Body of pancreas (tissue), 4 donors: ENCODE data around the gene CTNNAL1.

Source experiments
- POLR2A ChIP-seq, 3 donors: fragments of 450-650 bp; IDR thresholded peaks; one replicate each; pipeline ENCODE4 v1.6.1; 2016; ENCODE audit warnings: antibody characterized with exemption in 3 of 3, mild to moderate bottlenecking in 2 of 3
- TF ChIP-seq, protein P1 (sequence below), 7 experiments: fragments of 450-650 bp in 4 of 7; fragments of 200-600 bp in 3 of 7; sonication (generic) in 3 of 7; IDR thresholded peaks; one replicate each; pipeline ENCODE4 v1.5.1; 2016 to 2019; ENCODE audit warnings: antibody characterized with exemption in 7 of 7

DNA sequence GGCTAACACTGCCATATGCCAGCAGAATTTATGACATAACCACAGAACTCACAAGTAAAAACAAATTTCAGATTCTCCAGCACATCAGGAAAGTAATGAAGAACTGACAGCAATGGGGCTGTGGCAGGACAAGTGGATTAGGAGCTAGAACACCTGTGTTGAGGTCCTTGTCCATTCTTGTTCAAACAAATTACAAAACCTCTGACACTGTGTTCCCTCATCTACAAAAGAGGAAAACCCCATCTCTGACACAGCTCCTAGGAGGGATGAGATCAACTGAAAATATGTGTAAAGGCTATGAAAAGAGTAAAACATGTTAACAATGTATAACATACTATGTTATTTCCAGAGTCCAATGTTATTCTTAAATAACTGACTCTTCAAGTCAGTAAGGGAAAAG is 102.9 kb downstream of the CTNNAL1 start:
- TF ChIP-seq, protein P1, sequence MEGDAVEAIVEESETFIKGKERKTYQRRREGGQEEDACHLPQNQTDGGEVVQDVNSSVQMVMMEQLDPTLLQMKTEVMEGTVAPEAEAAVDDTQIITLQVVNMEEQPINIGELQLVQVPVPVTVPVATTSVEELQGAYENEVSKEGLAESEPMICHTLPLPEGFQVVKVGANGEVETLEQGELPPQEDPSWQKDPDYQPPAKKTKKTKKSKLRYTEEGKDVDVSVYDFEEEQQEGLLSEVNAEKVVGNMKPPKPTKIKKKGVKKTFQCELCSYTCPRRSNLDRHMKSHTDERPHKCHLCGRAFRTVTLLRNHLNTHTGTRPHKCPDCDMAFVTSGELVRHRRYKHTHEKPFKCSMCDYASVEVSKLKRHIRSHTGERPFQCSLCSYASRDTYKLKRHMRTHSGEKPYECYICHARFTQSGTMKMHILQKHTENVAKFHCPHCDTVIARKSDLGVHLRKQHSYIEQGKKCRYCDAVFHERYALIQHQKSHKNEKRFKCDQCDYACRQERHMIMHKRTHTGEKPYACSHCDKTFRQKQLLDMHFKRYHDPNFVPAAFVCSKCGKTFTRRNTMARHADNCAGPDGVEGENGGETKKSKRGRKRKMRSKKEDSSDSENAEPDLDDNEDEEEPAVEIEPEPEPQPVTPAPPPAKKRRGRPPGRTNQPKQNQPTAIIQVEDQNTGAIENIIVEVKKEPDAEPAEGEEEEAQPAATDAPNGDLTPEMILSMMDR (IDR thresholded peaks at IDR 0.05), result no peak
- TF ChIP-seq POLR2A (IDR thresholded peaks at IDR 0.05), result no peak
